Measurements from ENCODE around the gene NAA20.

Gene NAA20

GRCh38 chr20:20065361-20065760 is 48.2 kb downstream of the NAA20 start:
- in situ Hi-C loops (cut with MboI; ENCODE audit: low sequenced_read_pairs), result no loop called here

DNA sequence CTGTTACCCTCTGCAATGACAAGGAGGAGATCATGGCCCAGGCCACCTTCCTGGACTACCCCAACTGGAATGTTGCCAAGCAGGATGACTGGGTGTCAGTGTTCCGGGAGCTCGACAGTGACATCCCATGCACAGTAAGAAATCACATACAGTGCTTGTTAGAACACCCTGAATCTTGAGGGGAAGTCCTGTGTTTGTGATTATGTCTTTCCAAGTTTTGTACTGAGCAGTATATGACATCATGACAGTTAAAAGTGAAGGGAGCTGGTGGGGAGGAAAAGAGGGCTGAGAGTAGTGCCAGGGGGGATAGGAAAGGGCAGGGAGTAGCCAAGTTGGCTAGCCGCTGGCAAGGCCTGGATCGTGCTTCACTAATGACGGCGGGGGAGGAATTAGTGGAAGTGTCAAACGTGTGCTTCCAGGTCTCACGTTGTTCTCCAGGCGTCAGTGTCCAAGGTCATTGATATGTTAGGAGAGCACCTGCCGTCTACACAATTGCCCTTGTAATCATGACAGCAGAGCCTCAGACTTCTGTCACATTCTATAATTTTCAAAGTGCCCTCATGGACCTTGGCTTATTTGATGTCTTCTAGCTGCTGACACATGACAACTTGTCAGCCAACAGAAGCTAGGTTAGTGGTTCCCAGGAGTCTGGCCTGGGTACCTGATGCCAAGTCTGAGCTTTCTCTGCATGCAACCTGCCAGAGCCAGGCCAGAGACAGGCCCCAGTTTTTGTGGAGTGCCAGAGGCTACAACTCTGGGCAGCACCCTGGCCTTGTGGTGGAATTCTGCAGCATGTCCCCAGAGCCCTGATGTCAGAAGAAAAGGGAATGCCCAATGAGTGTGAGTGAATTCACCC is 53.9 kb downstream of the NAA20 start:
- in situ Hi-C loops (cut with MboI; ENCODE audit: low sequenced_read_pairs), result no loop called here

GRCh38 chr20:20073801-20074371 is 56.7 kb downstream of the NAA20 start:
- in situ Hi-C loops (cut with MboI; ENCODE audit: low sequenced_read_pairs), result no loop called here

GRCh38 chr20:20075032-20075431 is 57.9 kb downstream of the NAA20 start:
- in situ Hi-C loops (cut with MboI; ENCODE audit: low sequenced_read_pairs), result loop anchor here (25.0 kb wide), 1 partner anchor 487 kb away; no protein-coding TSS in a partner anchor

GRCh38 chr20:20076297-20077065 is 59.3 kb downstream of the NAA20 start:
- in situ Hi-C loops (cut with MboI; ENCODE audit: low sequenced_read_pairs), result loop anchor here (25.0 kb wide), 1 partner anchor 486 kb away; no protein-coding TSS in a partner anchor

DNA sequence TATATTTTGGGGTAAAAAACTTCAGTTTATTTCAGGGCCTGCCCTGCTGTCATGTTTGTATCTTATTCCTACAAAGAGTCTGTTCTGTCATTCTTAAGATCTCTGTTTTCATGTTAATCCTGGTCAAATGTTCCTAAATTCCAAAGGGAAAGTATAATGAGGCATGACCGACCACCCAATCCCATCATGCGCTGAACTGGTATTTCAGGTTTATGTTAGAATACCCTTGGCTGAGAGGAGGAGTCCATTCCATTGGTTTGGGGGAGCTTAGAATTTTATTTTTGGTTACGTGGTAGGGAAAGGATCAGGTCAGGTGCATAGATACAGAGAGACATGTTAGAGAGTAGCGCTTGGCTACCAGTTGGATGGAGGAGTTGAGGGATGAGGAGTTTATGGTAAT is 60.9 kb downstream of the NAA20 start:
- in situ Hi-C loops (cut with MboI; ENCODE audit: low sequenced_read_pairs), result loop anchor here (25.0 kb wide), 1 partner anchor 484 kb away; no protein-coding TSS in a partner anchor

DNA sequence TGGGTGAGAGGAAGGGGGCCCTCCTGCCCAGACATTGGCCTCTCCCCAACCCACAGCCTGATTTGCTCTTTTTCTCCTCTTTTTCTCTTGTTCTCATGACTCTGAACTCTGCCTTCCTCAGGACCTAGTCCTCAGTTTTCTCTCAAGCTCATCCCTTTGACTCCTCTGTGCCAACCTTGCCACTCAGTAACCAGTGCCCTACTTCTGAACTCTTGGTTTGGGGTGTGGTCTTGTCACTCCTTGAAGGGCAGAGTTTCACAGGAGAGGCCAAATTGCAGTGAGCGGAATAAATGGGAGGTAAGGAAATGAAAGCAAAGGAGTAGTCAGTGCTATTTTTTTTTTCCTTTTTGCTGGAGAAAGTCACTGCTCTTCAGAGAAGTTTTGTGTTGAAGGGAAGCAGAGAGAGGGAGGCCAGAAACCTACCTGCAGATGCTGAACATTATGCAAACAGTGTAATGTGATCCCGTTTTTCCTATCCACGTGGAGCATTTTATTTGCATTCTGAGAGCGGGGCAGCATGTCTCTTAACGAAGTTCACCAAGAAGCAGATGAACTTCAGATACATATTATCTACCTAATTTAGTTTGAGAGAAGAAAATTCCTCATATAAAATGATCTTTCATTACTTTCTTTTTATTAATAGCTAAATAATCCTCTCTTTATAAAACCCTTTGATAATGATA is 62.1 kb downstream of the NAA20 start:
- in situ Hi-C loops (cut with MboI; ENCODE audit: low sequenced_read_pairs), result loop anchor here (25.0 kb wide), 1 partner anchor 483 kb away; no protein-coding TSS in a partner anchor

Data from HL-60/S4 (cell line).